ENCODE results near the gene NOL4L.

Gene NOL4L

GRCh38 chr20:32556312-32557184 is 28.6 kb downstream of the NOL4L start:
- H3K9me3 ChIP-seq (ENCODE audit: insufficient read depth, low read depth, low read length), result no peaks in the 10 kb centered on the region
- H3K4me1 ChIP-seq (ENCODE audit: insufficient read depth, low read length), result peaks cover 12% of the 10 kb centered on the region; the same call in 1 of the 2 replicates
- no peak overlapping the region for H3K27ac ChIP-seq (ENCODE audit: low read depth, low read length)
- H3K9ac ChIP-seq (ENCODE audit: low read depth, low read length), result no peak overlapping the region
- H3K27me3 ChIP-seq (ENCODE audit: insufficient read depth, low read length), result no peaks in the 10 kb centered on the region
- 89% methylated on average over 20 of the region's 20 CpGs for whole genome bisulfite sequencing
- H3K4me3 ChIP-seq (ENCODE audit: low read length), result no peak overlapping the region
- no peaks in the 10 kb centered on the region for H3K36me3 ChIP-seq (ENCODE audit: insufficient read depth, low read length)

- Histone ChIP-seq H3K27ac (ENCODE audit: low read depth, low read length) (no peak overlapping the region), H3K36me3 (ENCODE audit: insufficient read depth, low read length) (no peaks in the 10 kb centered on the region), H3K9ac (ENCODE audit: low read depth, low read length) (no peak overlapping the region), H3K4me3 (ENCODE audit: low read length) (no peak overlapping the region), H3K4me1 (ENCODE audit: insufficient read depth, low read length) (peaks cover 3% of the 10 kb centered on the region; the same call in 1 of the 2 replicates), H3K9me3 (ENCODE audit: insufficient read depth, low read depth, low read length) (no peaks in the 10 kb centered on the region), H3K27me3 (ENCODE audit: insufficient read depth, low read length) (no peaks in the 10 kb centered on the region)
- WGBS, result 95% methylated on average over 8 of the region's 8 CpGs
These were observed 29.5 kb downstream of the NOL4L start for GRCh38 chr20:32555584-32555983.

- no peak overlapping the region for H3K9ac ChIP-seq (ENCODE audit: low read depth, low read length)
- no peak overlapping the region for H3K4me3 ChIP-seq (ENCODE audit: low read length)
- no peaks in the 10 kb centered on the region for H3K4me1 ChIP-seq (ENCODE audit: insufficient read depth, low read length)
- H3K27ac ChIP-seq (ENCODE audit: low read depth, low read length), result no peak overlapping the region
- H3K9me3 ChIP-seq (ENCODE audit: insufficient read depth, low read depth, low read length), result no peaks in the 10 kb centered on the region
- no peaks in the 10 kb centered on the region for H3K36me3 ChIP-seq (ENCODE audit: insufficient read depth, low read length)
- 80% methylated on average over 3 of the region's 3 CpGs for WGBS
- H3K27me3 ChIP-seq (ENCODE audit: insufficient read depth, low read length), result no peaks in the 10 kb centered on the region
These were observed 30.2 kb downstream of the NOL4L start for GRCh38 chr20:32554965-32555289.

GRCh38 chr20:32553618-32554017 is 31.5 kb downstream of the NOL4L start:
- Histone ChIP-seq H3K4me3 (ENCODE audit: low read length) (no peak overlapping the region), H3K27ac (ENCODE audit: low read depth, low read length) (no peak overlapping the region), H3K36me3 (ENCODE audit: insufficient read depth, low read length) (no peaks in the 10 kb centered on the region), H3K9ac (ENCODE audit: low read depth, low read length) (no peak overlapping the region), H3K27me3 (ENCODE audit: insufficient read depth, low read length) (no peaks in the 10 kb centered on the region), H3K9me3 (ENCODE audit: insufficient read depth, low read depth, low read length) (no peaks in the 10 kb centered on the region), H3K4me1 (ENCODE audit: insufficient read depth, low read length) (no peaks in the 10 kb centered on the region)
- 86% methylated on average over 4 of the region's 4 CpGs for WGBS

- WGBS, result 100% methylated on average over 2 of the region's 2 CpGs
- no peaks in the 10 kb centered on the region for H3K36me3 ChIP-seq (ENCODE audit: insufficient read depth, low read length)
- H3K27me3 ChIP-seq (ENCODE audit: insufficient read depth, low read length), result no peaks in the 10 kb centered on the region
- no peak overlapping the region for H3K27ac ChIP-seq (ENCODE audit: low read depth, low read length)
- no peak overlapping the region for H3K4me3 ChIP-seq (ENCODE audit: low read length)
- no peaks in the 10 kb centered on the region for H3K4me1 ChIP-seq (ENCODE audit: insufficient read depth, low read length)
- H3K9me3 ChIP-seq (ENCODE audit: insufficient read depth, low read depth, low read length), result no peaks in the 10 kb centered on the region
- H3K9ac ChIP-seq (ENCODE audit: low read depth, low read length), result no peak overlapping the region
These were observed 33.4 kb downstream of the NOL4L start for GRCh38 chr20:32551693-32552092.

GRCh38 chr20:32549842-32550241 is 35.3 kb downstream of the NOL4L start:
- 94% methylated on average over 2 of the region's 2 CpGs for WGBS
- H3K27me3 ChIP-seq (ENCODE audit: insufficient read depth, low read length), result no peaks in the 10 kb centered on the region
- H3K4me3 ChIP-seq (ENCODE audit: low read length), result no peak overlapping the region
- no peak overlapping the region for H3K27ac ChIP-seq (ENCODE audit: low read depth, low read length)
- no peaks in the 10 kb centered on the region for H3K9me3 ChIP-seq (ENCODE audit: insufficient read depth, low read depth, low read length)
- H3K36me3 ChIP-seq (ENCODE audit: insufficient read depth, low read length), result no peaks in the 10 kb centered on the region
- H3K4me1 ChIP-seq (ENCODE audit: insufficient read depth, low read length), result no peaks in the 10 kb centered on the region
- H3K9ac ChIP-seq (ENCODE audit: low read depth, low read length), result no peak overlapping the region

GRCh38 chr20:32547753-32548034 is 37.4 kb downstream of the NOL4L start:
- Histone ChIP-seq H3K9me3 (ENCODE audit: insufficient read depth, low read depth, low read length) (no peaks in the 10 kb centered on the region), H3K27ac (ENCODE audit: low read depth, low read length) (no peak overlapping the region), H3K4me3 (ENCODE audit: low read length) (no peak overlapping the region), H3K9ac (ENCODE audit: low read depth, low read length) (no peak overlapping the region), H3K36me3 (ENCODE audit: insufficient read depth, low read length) (no peaks in the 10 kb centered on the region), H3K27me3 (ENCODE audit: insufficient read depth, low read length) (no peaks in the 10 kb centered on the region), H3K4me1 (ENCODE audit: insufficient read depth, low read length) (no peaks in the 10 kb centered on the region)
- WGBS, result 66% methylated on average over 1 of the region's 1 CpG

- H3K9ac ChIP-seq (ENCODE audit: low read depth, low read length), result no peak overlapping the region
- H3K4me3 ChIP-seq (ENCODE audit: low read length), result no peak overlapping the region
- H3K27ac ChIP-seq (ENCODE audit: low read depth, low read length), result no peak overlapping the region
- no peaks in the 10 kb centered on the region for H3K9me3 ChIP-seq (ENCODE audit: insufficient read depth, low read depth, low read length)
- H3K4me1 ChIP-seq (ENCODE audit: insufficient read depth, low read length), result no peaks in the 10 kb centered on the region
- WGBS, result 86% methylated on average over 4 of the region's 4 CpGs
- no peaks in the 10 kb centered on the region for H3K36me3 ChIP-seq (ENCODE audit: insufficient read depth, low read length)
- no peaks in the 10 kb centered on the region for H3K27me3 ChIP-seq (ENCODE audit: insufficient read depth, low read length)
These were observed 38.0 kb downstream of the NOL4L start for GRCh38 chr20:32546918-32547752.

- Histone ChIP-seq H3K9me3 (ENCODE audit: insufficient read depth, low read depth, low read length) (no peaks in the 10 kb centered on the region), H3K36me3 (ENCODE audit: insufficient read depth, low read length) (no peaks in the 10 kb centered on the region), H3K9ac (ENCODE audit: low read depth, low read length) (no peak overlapping the region), H3K4me3 (ENCODE audit: low read length) (no peak overlapping the region), H3K4me1 (ENCODE audit: insufficient read depth, low read length) (no peaks in the 10 kb centered on the region), H3K27ac (ENCODE audit: low read depth, low read length) (no peak overlapping the region), H3K27me3 (ENCODE audit: insufficient read depth, low read length) (no peaks in the 10 kb centered on the region)
- 74% methylated on average over 13 of the region's 13 CpGs for WGBS
These were observed 40.0 kb downstream of the NOL4L start for GRCh38 chr20:32544893-32545840.

- Histone ChIP-seq H3K27me3 (ENCODE audit: insufficient read depth, low read length) (peaks cover 2% of the 10 kb centered on the region; the same call in 1 of the 2 replicates), H3K9me3 (ENCODE audit: insufficient read depth, low read depth, low read length) (no peaks in the 10 kb centered on the region), H3K36me3 (ENCODE audit: insufficient read depth, low read length) (no peaks in the 10 kb centered on the region), H3K4me1 (ENCODE audit: insufficient read depth, low read length) (no peaks in the 10 kb centered on the region), H3K4me3 (ENCODE audit: low read length) (no peak overlapping the region), H3K9ac (ENCODE audit: low read depth, low read length) (no peak overlapping the region), H3K27ac (ENCODE audit: low read depth, low read length) (no peak overlapping the region)
- 71% methylated on average over 5 of the region's 5 CpGs for WGBS
These were observed 40.8 kb downstream of the NOL4L start for GRCh38 chr20:32544260-32544722.

Data from HUES64 (cell line).